Osteoblast (primary cell): ENCODE data around the gene ABLIM1. TPM values are rescaled to one million over a fixed set of nuclear protein-coding genes. Genes with fewer than 3 reads are reported as not detected.

ENCODE experiments used
- DNase-seq: peaks from one replicate; pipeline ENCODE4 v3.0.0; 2011; ENCODE audit warnings: low spot score, mixed read lengths; ENCODE audit not compliant: insufficient read length; ENCODE audit errors: missing footprints
- H2AFZ ChIP-seq: 2 replicates; pipeline ENCODE4 v1.6.0; 2011; ENCODE audit warnings: mild to moderate bottlenecking, low read length
- H3K27ac ChIP-seq: 2 replicates; pipeline ENCODE4 v1.5.1; 2011; ENCODE audit warnings: mild to moderate bottlenecking, low read depth, low read length, moderate library complexity
- H3K27me3 ChIP-seq: 2 replicates; pipeline ENCODE4 v1.6.0; 2012; ENCODE audit warnings: mild to moderate bottlenecking, control low read depth, inconsistent platforms, low read length, moderate library complexity; ENCODE audit not compliant: insufficient read depth
- H3K36me3 ChIP-seq: 2 replicates; pipeline ENCODE4 v1.5.1; 2011; ENCODE audit warnings: mild to moderate bottlenecking, low read length, control low read depth, moderate library complexity; ENCODE audit not compliant: insufficient read depth
- H3K4me1 ChIP-seq: 2 replicates; pipeline ENCODE4 v1.5.1; 2011; ENCODE audit warnings: mild to moderate bottlenecking, low read length, control low read depth, moderate library complexity; ENCODE audit not compliant: insufficient read depth
- H3K4me2 ChIP-seq: 2 replicates; pipeline ENCODE4 v1.6.0; 2011; ENCODE audit warnings: mild to moderate bottlenecking, low read length; ENCODE audit not compliant: insufficient read depth
- H3K4me3 ChIP-seq: fragments of 200-600 bp; sonication (generic); 3 replicates; pipeline ENCODE4 v1.5.1; 2012; ENCODE audit warnings: mild to moderate bottlenecking, low read length, inconsistent platforms; ENCODE audit not compliant: insufficient read depth
- H3K79me2 ChIP-seq: 2 replicates; pipeline ENCODE4 v1.6.0; 2012; ENCODE audit warnings: mild to moderate bottlenecking, low read length, control low read depth, inconsistent platforms; ENCODE audit not compliant: insufficient read depth
- H3K9me3 ChIP-seq: 2 replicates; pipeline ENCODE4 v1.5.1; 2011; ENCODE audit warnings: low read depth, low read length, control low read depth
- H4K20me1 ChIP-seq: 2 replicates; pipeline ENCODE4 v1.6.0; 2012; ENCODE audit warnings: mild to moderate bottlenecking, low read length, control low read depth; ENCODE audit not compliant: insufficient read depth
- total RNA-seq: library from RNA; depleted of rRNA; stranded (reverse); fragments of >200 nt; gene quantifications from 2 replicates; pipeline ENCODE4 v1.2.3, GENCODE V29; 2012
- TF ChIP-seq, protein P1 (sequence below): IDR thresholded peaks from 2 replicates; pipeline ENCODE4 v1.5.1; 2011; ENCODE audit warnings: mild to moderate bottlenecking, low read depth, low read length, moderate library complexity; ENCODE audit errors: extremely low read depth

ABLIM1 gene
- total RNA-seq, 1 donor: 11.2 TPM

DNA sequence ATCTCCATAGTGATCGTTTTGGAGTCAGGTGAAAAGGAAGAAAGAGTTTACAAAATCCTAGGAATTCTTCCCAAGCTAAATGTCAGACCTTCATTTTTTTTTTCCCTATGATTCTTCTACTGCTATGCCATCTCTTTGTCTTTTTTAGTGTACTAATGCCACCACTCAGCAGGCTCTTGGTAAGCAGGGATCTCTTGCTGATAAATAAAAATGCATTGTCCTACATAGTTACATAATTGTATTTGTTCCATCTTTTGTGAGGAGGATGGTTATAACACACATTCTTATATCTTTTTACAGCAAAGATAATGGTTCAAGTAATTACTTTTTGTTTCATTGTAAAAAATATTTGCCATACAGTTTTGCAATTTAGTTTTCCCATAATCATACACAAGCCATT is 217.0 kb downstream of the ABLIM1 start:
- no peak overlapping the region for H3K27ac ChIP-seq
- TF ChIP-seq, protein P1, sequence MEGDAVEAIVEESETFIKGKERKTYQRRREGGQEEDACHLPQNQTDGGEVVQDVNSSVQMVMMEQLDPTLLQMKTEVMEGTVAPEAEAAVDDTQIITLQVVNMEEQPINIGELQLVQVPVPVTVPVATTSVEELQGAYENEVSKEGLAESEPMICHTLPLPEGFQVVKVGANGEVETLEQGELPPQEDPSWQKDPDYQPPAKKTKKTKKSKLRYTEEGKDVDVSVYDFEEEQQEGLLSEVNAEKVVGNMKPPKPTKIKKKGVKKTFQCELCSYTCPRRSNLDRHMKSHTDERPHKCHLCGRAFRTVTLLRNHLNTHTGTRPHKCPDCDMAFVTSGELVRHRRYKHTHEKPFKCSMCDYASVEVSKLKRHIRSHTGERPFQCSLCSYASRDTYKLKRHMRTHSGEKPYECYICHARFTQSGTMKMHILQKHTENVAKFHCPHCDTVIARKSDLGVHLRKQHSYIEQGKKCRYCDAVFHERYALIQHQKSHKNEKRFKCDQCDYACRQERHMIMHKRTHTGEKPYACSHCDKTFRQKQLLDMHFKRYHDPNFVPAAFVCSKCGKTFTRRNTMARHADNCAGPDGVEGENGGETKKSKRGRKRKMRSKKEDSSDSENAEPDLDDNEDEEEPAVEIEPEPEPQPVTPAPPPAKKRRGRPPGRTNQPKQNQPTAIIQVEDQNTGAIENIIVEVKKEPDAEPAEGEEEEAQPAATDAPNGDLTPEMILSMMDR: no peak
- H2AFZ ChIP-seq: no peak overlapping the region
- no peaks in the 10 kb centered on the region for H3K79me2 ChIP-seq
- peak; percentile 53 for DNase-seq
- H3K4me3 ChIP-seq: no peak overlapping the region
- H3K4me2 ChIP-seq: no peak overlapping the region
- no peaks in the 10 kb centered on the region for H3K9me3 ChIP-seq
- H3K27me3 ChIP-seq: no peaks in the 10 kb centered on the region
- H3K36me3 ChIP-seq: no peaks in the 10 kb centered on the region
- no peaks in the 10 kb centered on the region for H3K4me1 ChIP-seq
- H4K20me1 ChIP-seq: no peaks in the 10 kb centered on the region

DNA sequence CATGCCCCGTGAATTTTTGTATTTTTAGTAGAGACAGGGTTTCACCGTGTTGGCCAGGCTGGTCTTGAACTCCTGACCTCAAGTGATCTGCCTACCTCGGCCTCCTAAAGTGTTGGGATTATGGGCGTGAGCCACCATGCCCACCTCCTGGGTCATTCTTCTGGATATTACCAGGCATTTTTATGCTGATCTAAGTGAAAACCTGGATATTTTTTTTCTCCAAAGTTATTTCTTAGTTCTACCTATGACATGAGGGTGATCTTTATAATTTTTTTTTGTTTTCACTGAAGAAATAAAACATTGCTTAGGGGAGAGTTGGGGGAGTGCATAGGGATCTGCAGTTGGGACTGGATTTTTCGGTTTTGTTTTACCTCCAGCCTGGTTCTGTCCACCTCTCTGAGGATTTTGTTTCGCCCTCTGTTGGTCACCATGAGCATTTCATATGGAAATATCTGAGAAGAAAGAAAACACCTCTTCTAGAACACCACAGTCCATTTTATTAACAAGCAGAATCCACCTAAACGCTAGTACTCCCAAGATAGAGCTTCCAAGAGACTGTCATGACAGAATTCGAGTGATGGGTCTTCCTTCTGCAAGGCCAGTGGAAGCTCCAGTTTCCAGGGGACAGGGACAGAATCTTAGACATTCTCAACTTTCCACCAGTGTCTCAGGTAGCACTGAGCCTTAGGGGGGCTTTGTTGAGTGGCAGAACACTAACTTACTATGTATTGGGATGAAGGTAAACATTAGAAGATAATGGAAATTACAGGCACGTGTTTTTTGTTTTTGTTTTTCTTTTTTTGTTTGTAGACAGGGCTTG is 220.4 kb downstream of the ABLIM1 start:
- Histone ChIP-seq H3K27me3 (no peaks in the 10 kb centered on the region), H3K79me2 (no peaks in the 10 kb centered on the region), H3K36me3 (no peaks in the 10 kb centered on the region), H3K4me1 (no peaks in the 10 kb centered on the region), H2AFZ (no peak overlapping the region), H3K9me3 (no peaks in the 10 kb centered on the region), H3K4me2 (no peak overlapping the region), H3K27ac (no peak overlapping the region), H3K4me3 (no peak overlapping the region), H4K20me1 (no peaks in the 10 kb centered on the region)
- TF ChIP-seq, protein P1: peak; percentile 57
- peak; percentile 49 for DNase-seq

DNA sequence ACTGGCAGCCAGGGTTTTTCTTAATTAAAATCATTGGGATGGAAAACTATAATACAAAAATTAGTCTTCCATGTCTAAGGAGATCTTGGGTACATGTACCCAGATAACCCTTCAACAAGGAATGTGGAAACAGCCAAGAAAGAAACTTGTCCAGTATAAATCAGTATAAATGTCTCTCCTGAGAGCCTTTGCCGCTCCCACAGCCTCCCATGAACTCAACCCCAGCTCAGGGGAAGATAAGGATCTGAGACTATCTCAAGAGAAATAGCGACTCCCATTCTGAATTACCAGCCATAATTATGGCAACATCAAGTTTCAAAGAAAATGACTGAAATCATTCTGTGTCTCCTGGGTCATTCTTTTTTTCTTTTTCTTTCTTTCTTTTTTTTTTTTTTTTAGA is 221.1 kb downstream of the ABLIM1 start:
- Histone ChIP-seq H3K27ac (no peak overlapping the region), H3K27me3 (no peaks in the 10 kb centered on the region), H3K36me3 (no peaks in the 10 kb centered on the region), H2AFZ (no peak overlapping the region), H3K9me3 (no peaks in the 10 kb centered on the region), H3K4me2 (no peak overlapping the region), H3K4me3 (no peak overlapping the region), H3K4me1 (no peaks in the 10 kb centered on the region), H4K20me1 (no peaks in the 10 kb centered on the region), H3K79me2 (no peaks in the 10 kb centered on the region)
- DNase-seq: no peak
- TF ChIP-seq, protein P1: no peak

DNA sequence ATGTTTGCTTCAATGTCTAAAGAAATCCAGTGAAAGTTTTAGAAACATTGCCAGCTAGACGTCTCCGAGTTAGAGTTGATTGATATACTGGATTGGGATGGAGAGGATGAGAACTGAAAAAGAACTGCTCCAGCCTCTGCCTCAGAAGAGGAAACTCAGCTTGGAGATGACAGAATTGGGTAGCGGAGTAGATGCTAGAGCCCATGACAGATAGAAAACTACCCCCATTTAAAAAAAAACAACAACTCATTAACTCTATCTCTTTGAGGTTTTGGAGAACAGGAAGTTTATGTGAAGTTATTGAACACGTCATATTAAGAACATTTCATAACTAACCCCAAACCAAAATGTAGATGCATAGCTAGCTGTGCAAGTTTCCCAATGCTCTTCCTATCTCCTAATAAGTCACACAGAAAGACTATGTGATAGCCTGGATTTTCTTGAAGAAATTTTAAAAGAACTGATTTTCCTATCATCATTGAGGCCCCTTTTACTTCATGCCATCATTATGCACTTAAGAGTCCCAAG is 225.4 kb downstream of the ABLIM1 start:
- Histone ChIP-seq H3K27me3 (no peaks in the 10 kb centered on the region), H3K4me2 (no peak overlapping the region), H4K20me1 (no peaks in the 10 kb centered on the region), H3K79me2 (no peaks in the 10 kb centered on the region), H3K27ac (no peak overlapping the region), H3K4me3 (no peak overlapping the region), H3K36me3 (no peaks in the 10 kb centered on the region), H3K9me3 (no peaks in the 10 kb centered on the region), H2AFZ (no peak overlapping the region), H3K4me1 (no peaks in the 10 kb centered on the region)
- TF ChIP-seq, protein P1: no peak
- DNase-seq: no peak
